ENCODE results near the gene GCH1. TPM values are rescaled to one million over a fixed set of nuclear protein-coding genes. Genes with fewer than 3 reads are reported as not detected.

The GCH1 gene, protein sequence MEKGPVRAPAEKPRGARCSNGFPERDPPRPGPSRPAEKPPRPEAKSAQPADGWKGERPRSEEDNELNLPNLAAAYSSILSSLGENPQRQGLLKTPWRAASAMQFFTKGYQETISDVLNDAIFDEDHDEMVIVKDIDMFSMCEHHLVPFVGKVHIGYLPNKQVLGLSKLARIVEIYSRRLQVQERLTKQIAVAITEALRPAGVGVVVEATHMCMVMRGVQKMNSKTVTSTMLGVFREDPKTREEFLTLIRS
- polyA plus RNA-seq (2011; rRNA removed) (4.4 and 5.0 TPM in 2 replicates), polyA plus RNA-seq (2017; fragmentation: RNase III; extraction: RNeasy Plus Mini Kit Qiagen cat#74134 plus additional on column Dnase treatment) (2.9 to 3.0 TPM (median 3.0 TPM) in 3 replicates), polyA minus RNA-seq (2011; rRNA and poly(A)+ RNA removed) (3.6 and 7.2 TPM in 2 replicates)
- polyA plus RNA-seq (2012; cell fraction: cytosol; rRNA removed), result 1.5 and 2.1 TPM in 2 replicates
- 1.8 TPM in 2 replicates for polyA plus RNA-seq (2012; cell fraction: nucleus; rRNA removed)

DNA sequence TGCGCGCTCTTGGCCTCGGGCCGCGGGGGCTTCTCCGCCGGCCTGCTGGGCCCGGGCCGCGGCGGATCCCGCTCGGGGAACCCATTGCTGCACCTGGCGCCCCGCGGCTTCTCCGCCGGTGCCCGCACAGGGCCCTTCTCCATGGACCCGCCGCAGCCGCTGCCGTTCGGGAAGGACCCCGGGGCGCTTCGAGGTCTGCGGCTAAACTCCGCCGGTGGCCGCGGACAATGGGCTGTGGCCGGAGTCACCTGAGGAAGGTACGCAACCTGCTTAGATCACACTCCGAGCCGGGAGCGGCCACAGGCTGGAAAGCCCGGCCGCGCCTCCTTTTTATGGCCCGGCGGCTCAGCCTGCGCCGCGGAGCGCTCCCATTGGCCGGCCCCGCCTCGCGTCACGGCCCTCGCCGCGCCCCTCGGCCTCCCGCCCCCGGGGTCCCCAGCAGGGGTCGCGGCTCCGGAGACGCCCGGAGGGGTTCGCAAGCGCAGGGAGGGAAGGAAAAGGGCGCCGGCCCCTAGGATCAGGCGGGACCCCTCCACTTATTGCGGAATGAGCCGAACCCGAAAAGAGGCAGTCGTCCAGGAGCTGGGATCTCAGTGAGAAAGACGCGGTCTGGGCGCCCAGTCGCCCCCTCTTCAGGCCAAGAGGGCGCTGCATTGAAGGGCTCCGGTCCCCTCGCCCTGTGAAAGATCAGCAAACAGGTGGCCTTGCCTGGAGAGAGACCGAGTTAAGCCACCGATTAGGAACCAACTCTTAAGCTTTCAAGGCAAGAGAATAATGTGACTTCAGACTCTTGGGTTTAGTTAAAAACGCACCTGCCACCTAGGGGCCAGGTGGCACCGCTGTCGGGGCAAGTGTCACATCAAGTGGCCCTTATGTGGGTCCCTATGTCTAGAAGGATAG lies at the start of gene GCH1:
GCH1 (minus strand) TSS at position 306 of the 900 bp plus-strand sequence; CDS start at position 143, 163 bp downstream.
- peaks cover 9% of the 10 kb centered on the region; the same call in 2 of the 3 replicates for H3K4me1 ChIP-seq
- ChIA-PET CTCF (interaction anchor here (0.6 to 2.3 kb wide), 18 partner anchors 8 to 129 kb away, joined by 3 to 9 read pairs (median 4); no protein-coding TSS in a partner anchor), POLR2A (interaction anchor here (0.6 to 1.0 kb wide), 6 partner anchors 10 to 337 kb away, joined by 3 to 4 read pairs (median 3); partner anchors contain the start of genes SOCS4 and WDHD1)
- H3K4me3 ChIP-seq, result peak within 1 kb of the TSS; percentile 70
- TF ChIP-seq POLR2A (IDR thresholded peaks at IDR 0.05; ENCODE audit: low read length) (peak; percentile 95), RFX5 (IDR thresholded peaks at IDR 0.05) (peak; percentile 31; the same call in 1 of the 2 replicates), CBX2 (IDR thresholded peaks at IDR 0.05; ENCODE audit: borderline replicate concordance, low read depth) (no peak), POLR2AphosphoS2 (conservative IDR thresholded peaks at IDR 0.05; ENCODE audit: low read length) (no peak), PHF8 (IDR thresholded peaks at IDR 0.05; ENCODE audit: borderline replicate concordance, low read depth) (peak; percentile 89), NPAS2 (CRISPR knock-in tag; IDR thresholded peaks at IDR 0.05; ENCODE audit: borderline replicate concordance) (no peak), JUN (IDR thresholded peaks at IDR 0.05) (peak in 1 of 2 experiments; percentile 48; a peak in 1 of 5 replicates), MYC (IDR thresholded peaks at IDR 0.05; ENCODE audit: borderline replicate concordance, low read length) (no peak), GATA3 (IDR thresholded peaks at IDR 0.05; ENCODE audit: borderline replicate concordance) (0 out of 2 replicates have a peak, but pooled peaks have one; percentile 8)
- TF ChIP-seq, protein P1, sequence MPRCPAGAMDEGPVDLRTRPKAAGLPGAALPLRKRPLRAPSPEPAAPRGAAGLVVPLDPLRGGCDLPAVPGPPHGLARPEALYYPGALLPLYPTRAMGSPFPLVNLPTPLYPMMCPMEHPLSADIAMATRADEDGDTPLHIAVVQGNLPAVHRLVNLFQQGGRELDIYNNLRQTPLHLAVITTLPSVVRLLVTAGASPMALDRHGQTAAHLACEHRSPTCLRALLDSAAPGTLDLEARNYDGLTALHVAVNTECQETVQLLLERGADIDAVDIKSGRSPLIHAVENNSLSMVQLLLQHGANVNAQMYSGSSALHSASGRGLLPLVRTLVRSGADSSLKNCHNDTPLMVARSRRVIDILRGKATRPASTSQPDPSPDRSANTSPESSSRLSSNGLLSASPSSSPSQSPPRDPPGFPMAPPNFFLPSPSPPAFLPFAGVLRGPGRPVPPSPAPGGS (IDR thresholded peaks at IDR 0.05), result peak; percentile 72; the same call in 1 of the 3 replicates
- TF ChIP-seq, protein P2, sequence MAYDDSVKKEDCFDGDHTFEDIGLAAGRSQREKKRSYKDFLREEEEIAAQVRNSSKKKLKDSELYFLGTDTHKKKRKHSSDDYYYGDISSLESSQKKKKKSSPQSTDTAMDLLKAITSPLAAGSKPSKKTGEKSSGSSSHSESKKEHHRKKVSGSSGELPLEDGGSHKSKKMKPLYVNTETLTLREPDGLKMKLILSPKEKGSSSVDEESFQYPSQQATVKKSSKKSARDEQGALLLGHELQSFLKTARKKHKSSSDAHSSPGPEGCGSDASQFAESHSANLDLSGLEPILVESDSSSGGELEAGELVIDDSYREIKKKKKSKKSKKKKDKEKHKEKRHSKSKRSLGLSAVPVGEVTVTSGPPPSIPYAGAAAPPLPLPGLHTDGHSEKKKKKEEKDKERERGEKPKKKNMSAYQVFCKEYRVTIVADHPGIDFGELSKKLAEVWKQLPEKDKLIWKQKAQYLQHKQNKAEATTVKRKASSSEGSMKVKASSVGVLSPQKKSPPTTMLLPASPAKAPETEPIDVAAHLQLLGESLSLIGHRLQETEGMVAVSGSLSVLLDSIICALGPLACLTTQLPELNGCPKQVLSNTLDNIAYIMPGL (CRISPR knock-in tag; IDR thresholded peaks at IDR 0.05; ENCODE audit: borderline replicate concordance), result peak; percentile 15; the same call in 1 of the 2 replicates
- TF ChIP-seq, protein P3, sequence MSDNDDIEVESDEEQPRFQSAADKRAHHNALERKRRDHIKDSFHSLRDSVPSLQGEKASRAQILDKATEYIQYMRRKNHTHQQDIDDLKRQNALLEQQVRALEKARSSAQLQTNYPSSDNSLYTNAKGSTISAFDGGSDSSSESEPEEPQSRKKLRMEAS (IDR thresholded peaks at IDR 0.05), result no peak
- TF ChIP-seq, protein P4, sequence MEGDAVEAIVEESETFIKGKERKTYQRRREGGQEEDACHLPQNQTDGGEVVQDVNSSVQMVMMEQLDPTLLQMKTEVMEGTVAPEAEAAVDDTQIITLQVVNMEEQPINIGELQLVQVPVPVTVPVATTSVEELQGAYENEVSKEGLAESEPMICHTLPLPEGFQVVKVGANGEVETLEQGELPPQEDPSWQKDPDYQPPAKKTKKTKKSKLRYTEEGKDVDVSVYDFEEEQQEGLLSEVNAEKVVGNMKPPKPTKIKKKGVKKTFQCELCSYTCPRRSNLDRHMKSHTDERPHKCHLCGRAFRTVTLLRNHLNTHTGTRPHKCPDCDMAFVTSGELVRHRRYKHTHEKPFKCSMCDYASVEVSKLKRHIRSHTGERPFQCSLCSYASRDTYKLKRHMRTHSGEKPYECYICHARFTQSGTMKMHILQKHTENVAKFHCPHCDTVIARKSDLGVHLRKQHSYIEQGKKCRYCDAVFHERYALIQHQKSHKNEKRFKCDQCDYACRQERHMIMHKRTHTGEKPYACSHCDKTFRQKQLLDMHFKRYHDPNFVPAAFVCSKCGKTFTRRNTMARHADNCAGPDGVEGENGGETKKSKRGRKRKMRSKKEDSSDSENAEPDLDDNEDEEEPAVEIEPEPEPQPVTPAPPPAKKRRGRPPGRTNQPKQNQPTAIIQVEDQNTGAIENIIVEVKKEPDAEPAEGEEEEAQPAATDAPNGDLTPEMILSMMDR (IDR thresholded peaks at IDR 0.05), result peak; percentile 54
- WGBS (ENCODE audit: missing lambda C conversion rate), result 1% methylated on average over 18 of the region's 83 CpGs
- ATAC-seq (peak; percentile 90 to 94), DNase-seq (ENCODE audit: low read depth in 1 of 2, low spot score in 1 of 2) (peak; percentile 69 to 71), FAIRE-seq (no peak)
- H3K9me3 ChIP-seq, result no peaks in the 10 kb centered on the region
- peak within 1 kb of the TSS; percentile 100 for H3K4me2 ChIP-seq
- H3K27ac ChIP-seq, result peak within 1 kb of the TSS; percentile 63 to 90

DNA sequence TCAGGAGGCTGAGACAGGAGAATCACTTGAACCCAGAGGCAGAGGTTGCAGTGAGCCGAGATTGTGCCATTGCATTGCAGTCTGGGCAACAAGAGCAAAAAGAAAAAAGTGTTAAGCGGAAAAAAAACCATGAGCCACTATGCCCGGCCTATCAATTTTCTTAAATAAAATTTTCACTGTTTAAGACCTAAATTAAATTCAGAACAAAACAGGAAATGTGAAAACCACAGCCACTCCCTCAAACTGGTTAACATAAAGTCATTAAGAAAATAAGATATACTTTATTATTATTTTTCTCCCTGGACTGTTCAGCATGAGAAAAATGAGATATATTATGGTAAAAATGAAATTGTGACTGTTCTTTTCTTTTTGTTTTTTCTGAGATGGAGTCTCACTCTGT lies 44.6 kb upstream of the GCH1 start:
- POLR2A ChIA-PET, result no interaction called here
- CTCF ChIA-PET, result no interaction called here
- DNase-seq (ENCODE audit: low read depth in 1 of 2, low spot score in 1 of 2) (no peak), FAIRE-seq (no peak), ATAC-seq (no peak)
- Histone ChIP-seq H3K4me3 (no peak overlapping the region), H3K27ac (no peak overlapping the region), H3K4me2 (no peak overlapping the region), H3K4me1 (no peaks in the 10 kb centered on the region), H3K9me3 (no peaks in the 10 kb centered on the region)
- 95% methylated on average over 3 of the region's 3 CpGs for WGBS (ENCODE audit: missing lambda C conversion rate)
- TF ChIP-seq ZFP36 (IDR thresholded peaks at IDR 0.05; ENCODE audit: borderline replicate concordance, partially characterized antibody), result no peak
- TF ChIP-seq ZC3H11A (IDR thresholded peaks at IDR 0.05), result no peak
- no peak for TF ChIP-seq MYC (IDR thresholded peaks at IDR 0.05; ENCODE audit: borderline replicate concordance, low read length)
- TF ChIP-seq TFCP2L1 (CRISPR knock-in tag; IDR thresholded peaks at IDR 0.05), result no peak
- TF ChIP-seq, protein P3 (IDR thresholded peaks at IDR 0.05), result no peak
- TF ChIP-seq NPAS2 (CRISPR knock-in tag; IDR thresholded peaks at IDR 0.05; ENCODE audit: borderline replicate concordance), result no peak
- no peak for TF ChIP-seq FOSB (CRISPR knock-in tag; IDR thresholded peaks at IDR 0.05)
- TF ChIP-seq RAD21 (conservative IDR thresholded peaks at IDR 0.05 in 1 of 2, IDR thresholded peaks at IDR 0.05 in 1 of 2), result no peak
- TF ChIP-seq HOXB5 (CRISPR knock-in tag; IDR thresholded peaks at IDR 0.05), result no peak
- no peak for TF ChIP-seq RNF2 (IDR thresholded peaks at IDR 0.05; ENCODE audit: borderline replicate concordance, low read depth)
- TF ChIP-seq, protein P4 (IDR thresholded peaks at IDR 0.05), result no peak
- no peak for TF ChIP-seq MAFK (IDR thresholded peaks at IDR 0.05; ENCODE audit: partially characterized antibody)
- TF ChIP-seq HDAC2 (IDR thresholded peaks at IDR 0.05), result no peak
- no peak for TF ChIP-seq JUN (IDR thresholded peaks at IDR 0.05)
- no peak for TF ChIP-seq ZNF302 (CRISPR knock-in tag; IDR thresholded peaks at IDR 0.05)

Data from A549 (cell line).